Lung (tissue), 12 donors: Measurements from ENCODE around the gene WNT8A. TPM values are rescaled to one million over a fixed set of nuclear protein-coding genes. Genes with fewer than 3 reads are reported as not detected.

Experiments
- ATAC-seq: fragments of 200-7000 bp; cut with Tn5 transposase; one replicate; pipeline ENCODE4 v1.9.1; 2020; ENCODE audit warnings: moderate number of reproducible peaks; ENCODE audit not compliant: insufficient read depth, low FRiP score
- DNase-seq, 3 donors: peaks; one replicate each; pipeline ENCODE4 v3.0.0-alpha.2; 2013 to 2017
- H3K27ac ChIP-seq, 2 donors: one replicate each; pipeline ENCODE4 v1.5.1; 2013; ENCODE audit warnings: mild to moderate bottlenecking in 2 of 2, moderate library complexity in 2 of 2, control low read depth in 1 of 2, inconsistent platforms in 1 of 2, low read depth in 1 of 2, low read length in 1 of 2
- H3K27me3 ChIP-seq, 3 donors: one replicate each; pipeline ENCODE4 v1.5.1; 2013; ENCODE audit warnings: low read length in 2 of 3; ENCODE audit not compliant: control insufficient read depth in 3 of 3, insufficient read depth in 3 of 3
- H3K36me3 ChIP-seq, 4 donors: one replicate each; pipeline ENCODE4 v1.5.1; 2013; ENCODE audit warnings: low read length in 4 of 4, mild to moderate bottlenecking in 1 of 4, moderate library complexity in 1 of 4; ENCODE audit not compliant: control insufficient read depth in 4 of 4, insufficient read depth in 4 of 4
- H3K4me1 ChIP-seq, 5 donors: one replicate each; pipeline ENCODE4 v1.5.1; 2013; ENCODE audit warnings: low read length in 5 of 5, mild to moderate bottlenecking in 2 of 5, moderate library complexity in 1 of 5; ENCODE audit not compliant: control insufficient read depth in 5 of 5, insufficient read depth in 5 of 5
- H3K4me3 ChIP-seq: one replicate; pipeline ENCODE4 v1.5.1; 2013; ENCODE audit warnings: mild to moderate bottlenecking, control low read depth, moderate library complexity
- H3K9ac ChIP-seq, 2 donors: one replicate each; pipeline ENCODE4 v1.5.1; 2013; ENCODE audit warnings: low read length in 2 of 2, control low read depth in 1 of 2; ENCODE audit not compliant: insufficient read depth in 1 of 2
- H3K9me3 ChIP-seq, 4 donors: one replicate each; pipeline ENCODE4 v1.5.1; 2013; ENCODE audit warnings: low read length in 3 of 4, mild to moderate bottlenecking in 1 of 4, moderate library complexity in 1 of 4; ENCODE audit not compliant: control insufficient read depth in 4 of 4, insufficient read depth in 3 of 4
- WGBS, 2 donors: extraction: QIAGEN DNeasy Blood & Tissue Kit; methylation state at CpG; one replicate each; pipeline ENCODE4 v1.1.7; 2013; 5-methylcytosine and 5-hydroxymethylcytosine counted together
- polyA plus RNA-seq, 2 donors: library from polyadenylated mRNA; stranded (reverse); fragments of 200-250 nt; gene quantifications; one replicate each; pipeline ENCODE4 v1.2.1, GENCODE V29; 2013
- total RNA-seq, 2 donors: library from RNA; depleted of rRNA in 1 of 2; stranded (reverse); fragments of >200 nt in 1 of 2; gene quantifications; one replicate each; pipeline ENCODE4 v1.2.1, GENCODE V29; 2014 to 2021
- TF ChIP-seq, protein P1 (sequence below): IDR thresholded peaks from 2 replicates; pipeline ENCODE4 v1.5.1; 2012; ENCODE audit warnings: mild to moderate bottlenecking; ENCODE audit errors: control extremely low read depth, extremely low read depth
- donor health status: control.
- donor health status: control.
- donor health status: Bipolar disorder and iron deficiency.
- donor health status: healthy.
- donor health status: DM: yes; HTN: yes; CAD: no.

WNT8A gene
- total and polyA plus RNA-seq, 4 donors: not detected

DNA sequence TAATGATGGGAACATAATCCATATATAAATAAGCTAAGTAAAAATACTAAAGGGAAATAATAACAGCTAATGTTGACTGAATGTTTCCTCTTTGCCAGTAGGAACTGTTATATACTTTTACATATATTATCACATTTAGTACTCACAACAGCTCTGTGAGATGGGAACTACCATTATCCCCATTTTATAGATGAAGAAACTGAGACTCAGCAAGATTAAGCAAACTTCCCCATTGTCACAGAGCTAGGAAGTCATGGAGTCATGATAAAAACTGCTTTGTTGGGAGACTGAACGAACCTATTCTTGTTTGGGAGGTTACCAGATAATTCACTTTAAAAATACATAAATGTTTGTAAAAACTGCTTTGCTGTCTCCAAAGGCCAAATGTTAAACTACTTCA lies 23.4 kb downstream of the WNT8A start:
- DNase-seq: no peak
- H3K27ac ChIP-seq: no peak overlapping the region
- H3K4me3 ChIP-seq: no peak overlapping the region
- H3K4me1 ChIP-seq: peaks cover 0 to 15% (median 0%) of the 10 kb centered on the region in 5 donors
- no peak for ATAC-seq
- H3K9me3 ChIP-seq: no peaks in the 10 kb centered on the region
- no peak overlapping the region for H3K9ac ChIP-seq
- WGBS, 2 donors: 49 to 65% methylated on average over 1 of the region's 1 CpG
- H3K27me3 ChIP-seq: no peaks in the 10 kb centered on the region
- no peaks in the 10 kb centered on the region for H3K36me3 ChIP-seq
- TF ChIP-seq, protein P1, sequence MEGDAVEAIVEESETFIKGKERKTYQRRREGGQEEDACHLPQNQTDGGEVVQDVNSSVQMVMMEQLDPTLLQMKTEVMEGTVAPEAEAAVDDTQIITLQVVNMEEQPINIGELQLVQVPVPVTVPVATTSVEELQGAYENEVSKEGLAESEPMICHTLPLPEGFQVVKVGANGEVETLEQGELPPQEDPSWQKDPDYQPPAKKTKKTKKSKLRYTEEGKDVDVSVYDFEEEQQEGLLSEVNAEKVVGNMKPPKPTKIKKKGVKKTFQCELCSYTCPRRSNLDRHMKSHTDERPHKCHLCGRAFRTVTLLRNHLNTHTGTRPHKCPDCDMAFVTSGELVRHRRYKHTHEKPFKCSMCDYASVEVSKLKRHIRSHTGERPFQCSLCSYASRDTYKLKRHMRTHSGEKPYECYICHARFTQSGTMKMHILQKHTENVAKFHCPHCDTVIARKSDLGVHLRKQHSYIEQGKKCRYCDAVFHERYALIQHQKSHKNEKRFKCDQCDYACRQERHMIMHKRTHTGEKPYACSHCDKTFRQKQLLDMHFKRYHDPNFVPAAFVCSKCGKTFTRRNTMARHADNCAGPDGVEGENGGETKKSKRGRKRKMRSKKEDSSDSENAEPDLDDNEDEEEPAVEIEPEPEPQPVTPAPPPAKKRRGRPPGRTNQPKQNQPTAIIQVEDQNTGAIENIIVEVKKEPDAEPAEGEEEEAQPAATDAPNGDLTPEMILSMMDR: no peak

DNA sequence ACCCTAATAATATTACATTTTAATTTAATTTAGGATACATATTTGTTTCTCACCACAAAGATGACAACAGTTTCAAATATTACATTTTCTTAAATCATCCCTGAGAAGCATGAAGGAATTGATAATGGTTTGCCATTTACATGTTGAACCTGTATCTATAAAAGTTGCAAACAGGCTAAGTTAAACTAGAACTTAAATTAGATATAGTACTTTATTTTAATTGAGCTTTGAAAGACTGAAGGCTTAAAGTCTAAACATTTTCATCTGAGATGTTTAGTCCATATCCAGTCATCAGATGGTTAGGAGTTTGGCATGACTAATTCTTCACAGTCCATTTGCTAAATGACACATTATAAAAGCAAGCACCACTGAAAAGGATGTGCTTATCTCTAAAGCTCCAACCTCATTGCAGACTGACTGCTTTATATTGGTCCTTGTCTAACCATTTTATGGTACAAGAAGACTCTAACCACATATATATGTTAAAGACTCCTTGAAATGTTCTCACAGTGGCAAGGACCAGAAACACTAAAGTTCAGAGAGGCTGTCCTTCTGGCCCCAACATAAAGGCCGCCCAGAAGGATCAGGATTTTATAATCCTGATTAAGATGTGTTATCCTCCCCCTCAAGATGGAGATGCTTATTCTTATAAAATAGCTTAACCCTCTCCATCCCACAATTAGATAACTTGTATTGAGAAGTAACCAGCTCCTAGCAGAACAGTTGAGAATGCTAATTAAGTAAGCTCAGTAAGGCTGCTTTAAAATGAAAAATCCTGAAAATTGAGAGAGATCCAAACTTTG lies 25.8 kb downstream of the WNT8A start:
- Histone ChIP-seq H3K4me3 (no peak overlapping the region), H3K4me1 (peaks cover 0 to 15% (median 0%) of the 10 kb centered on the region in 5 donors), H3K9me3 (no peaks in the 10 kb centered on the region), H3K27ac (no peak overlapping the region), H3K27me3 (no peaks in the 10 kb centered on the region), H3K36me3 (no peaks in the 10 kb centered on the region), H3K9ac (no peak overlapping the region)
- 86 to 89% methylated on average over 1 of the region's 1 CpG for WGBS, 2 donors
- DNase-seq (no peak), ATAC-seq (no peak)
- TF ChIP-seq, protein P1: no peak

DNA sequence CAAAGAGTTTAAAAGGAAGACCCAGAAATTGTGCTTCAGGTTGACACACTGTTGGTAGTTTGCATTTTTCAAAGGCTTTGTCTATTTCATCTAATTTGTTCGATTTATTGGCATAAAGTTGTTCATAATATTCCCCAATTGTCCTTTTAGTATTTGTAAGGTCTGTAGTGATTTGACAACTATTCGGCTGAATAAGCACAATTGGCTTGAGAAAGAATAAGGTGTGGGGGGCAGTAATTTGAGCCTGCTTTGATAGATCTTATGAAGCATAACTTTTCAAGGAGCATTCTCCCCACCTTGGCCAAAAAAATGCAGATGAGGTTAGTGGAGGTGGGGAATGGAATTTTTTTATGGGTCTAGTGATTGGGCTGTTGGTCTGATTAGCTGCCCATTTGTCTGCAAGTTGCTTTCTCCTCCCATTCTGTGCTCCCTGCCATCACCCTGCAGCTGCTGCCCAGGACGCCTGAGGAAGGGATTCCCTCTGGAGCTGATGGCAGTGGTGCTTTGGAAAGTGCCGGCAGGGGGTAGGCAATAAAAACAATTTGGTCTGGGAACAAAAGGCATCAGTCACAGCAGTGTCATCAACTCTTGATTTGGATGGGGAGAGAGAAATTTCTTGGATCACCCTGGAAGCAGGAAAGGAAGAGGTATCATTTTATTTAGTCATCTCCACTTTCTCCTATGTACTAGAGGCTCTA lies 26.6 kb downstream of the WNT8A start:
- H3K27ac ChIP-seq: no peak overlapping the region
- no peak for ATAC-seq
- H3K4me3 ChIP-seq: no peak overlapping the region
- no peaks in the 10 kb centered on the region for H3K9me3 ChIP-seq
- TF ChIP-seq, protein P1: no peak
- H3K36me3 ChIP-seq: no peaks in the 10 kb centered on the region
- WGBS, 2 donors: 59 to 80% methylated on average over 4 of the region's 4 CpGs
- H3K9ac ChIP-seq: no peak overlapping the region
- no peak for DNase-seq
- H3K4me1 ChIP-seq: peaks cover 0 to 15% (median 0%) of the 10 kb centered on the region in 5 donors
- H3K27me3 ChIP-seq: no peaks in the 10 kb centered on the region
